ENCODE results near the gene IFNB1.

GRCh38 chr9:21056931-21057330, 20.8 kb downstream of the IFNB1 start:
- no peak for TF ChIP-seq POLR2AphosphoS5 (IDR thresholded peaks at IDR 0.05; ENCODE audit: low read depth, low read length)
- TF ChIP-seq POLR2A (IDR thresholded peaks at IDR 0.05; ENCODE audit: low read depth, low read length) = no peak
- no peak for TF ChIP-seq PAX5 (IDR thresholded peaks at IDR 0.05; ENCODE audit: insufficient read depth, low read length, severe bottlenecking)
- TF ChIP-seq POU2F2 (IDR thresholded peaks at IDR 0.05; ENCODE audit: low read depth, low read length) = no peak
- TF ChIP-seq TAF1 (IDR thresholded peaks at IDR 0.05; ENCODE audit: low read depth, low read length) = no peak
- no peak for TF ChIP-seq SPI1 (IDR thresholded peaks at IDR 0.05; ENCODE audit: low read depth, low read length)

Data from GM12891 (cell line).